HEK293T (cell line): ENCODE data around the gene MRPL44.

Experiments used
- ARNT ChIP-seq: fragments of 450-650 bp; IDR thresholded peaks from 2 replicates; pipeline ENCODE4 v1.6.1; 2017; ENCODE audit warnings: mild to moderate bottlenecking
- BHLHE40 ChIP-seq: fragments of 450-650 bp; IDR thresholded peaks from 2 replicates; pipeline ENCODE4 v1.6.1; 2016; ENCODE audit warnings: mild to moderate bottlenecking, moderate library complexity, borderline replicate concordance
- CTBP1 ChIP-seq: fragments of 450-650 bp; IDR thresholded peaks from 2 replicates; pipeline ENCODE4 v1.6.1; 2016; ENCODE audit warnings: borderline replicate concordance
- ELF4 ChIP-seq: fragments of 450-650 bp; IDR thresholded peaks from 2 replicates; pipeline ENCODE4 v1.6.1; 2017; ENCODE audit warnings: antibody characterized with exemption
- HDGF ChIP-seq: fragments of 450-650 bp; IDR thresholded peaks from 2 replicates; pipeline ENCODE4 v1.6.1; 2017; ENCODE audit warnings: antibody characterized with exemption, borderline replicate concordance
- L3MBTL2 ChIP-seq: fragments of 450-650 bp; conservative IDR thresholded peaks from 2 replicates; pipeline ENCODE4 v1.6.1; 2016; ENCODE audit warnings: mild to moderate bottlenecking
- SP1 ChIP-seq: fragments of 450-650 bp; IDR thresholded peaks from 2 replicates; pipeline ENCODE4 v1.6.1; 2017
- SUZ12 ChIP-seq: fragments of 450-650 bp; IDR thresholded peaks from 2 replicates; pipeline ENCODE4 v1.6.1; 2016; ENCODE audit warnings: mild to moderate bottlenecking
- ZNF384 ChIP-seq: fragments of 450-650 bp; IDR thresholded peaks from 2 replicates; pipeline ENCODE4 v1.6.1; 2016
- TF ChIP-seq, protein P1 (sequence below): fragments of 450-650 bp; IDR thresholded peaks from 2 replicates; pipeline ENCODE4 v1.6.1; 2016

DNA sequence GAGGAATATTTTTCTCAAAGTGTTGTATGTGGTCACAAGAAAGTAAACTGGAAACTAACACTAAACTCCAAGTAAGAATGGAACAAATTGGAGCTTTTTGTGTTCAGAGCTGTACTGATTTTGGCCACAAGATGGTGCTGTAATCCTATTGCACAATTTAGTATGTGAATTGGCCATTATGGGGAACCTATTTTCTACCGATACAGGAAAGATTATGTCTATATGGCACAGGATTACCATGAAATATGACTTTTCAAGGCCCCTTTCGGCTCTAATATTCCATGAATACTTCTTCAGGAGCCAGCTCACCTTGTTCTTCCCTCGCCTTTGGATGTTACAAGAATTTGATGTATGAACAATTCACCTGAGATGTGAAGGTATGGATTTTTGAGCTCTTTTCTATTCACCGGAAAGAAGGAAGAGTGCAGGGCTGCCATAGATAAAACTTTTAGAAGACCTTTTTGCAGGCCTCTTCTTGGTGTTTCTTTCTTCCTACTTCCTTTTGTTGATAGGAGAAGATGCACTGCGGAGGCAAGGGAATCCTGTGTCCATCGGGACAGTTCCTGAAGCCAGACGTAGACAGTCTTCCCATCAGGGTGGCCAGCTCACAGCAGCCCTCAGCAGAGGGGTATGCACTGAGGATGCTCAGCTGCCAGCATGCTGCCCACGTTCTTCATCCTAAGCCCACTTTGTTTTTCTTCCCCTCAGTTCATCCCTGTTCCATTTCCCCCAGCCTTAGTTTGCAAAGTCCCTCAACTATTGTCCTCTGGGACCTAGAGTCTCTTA, 13.3 kb downstream of the MRPL44 start:
- TF ChIP-seq HDGF = no peak
- TF ChIP-seq BHLHE40 = no peak
- no peak for TF ChIP-seq L3MBTL2
- TF ChIP-seq, protein P1, sequence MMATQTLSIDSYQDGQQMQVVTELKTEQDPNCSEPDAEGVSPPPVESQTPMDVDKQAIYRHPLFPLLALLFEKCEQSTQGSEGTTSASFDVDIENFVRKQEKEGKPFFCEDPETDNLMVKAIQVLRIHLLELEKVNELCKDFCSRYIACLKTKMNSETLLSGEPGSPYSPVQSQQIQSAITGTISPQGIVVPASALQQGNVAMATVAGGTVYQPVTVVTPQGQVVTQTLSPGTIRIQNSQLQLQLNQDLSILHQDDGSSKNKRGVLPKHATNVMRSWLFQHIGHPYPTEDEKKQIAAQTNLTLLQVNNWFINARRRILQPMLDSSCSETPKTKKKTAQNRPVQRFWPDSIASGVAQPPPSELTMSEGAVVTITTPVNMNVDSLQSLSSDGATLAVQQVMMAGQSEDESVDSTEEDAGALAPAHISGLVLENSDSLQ = no peak
- no peak for TF ChIP-seq SP1
- TF ChIP-seq ELF4 = no peak
- no peak for TF ChIP-seq ARNT
- no peak for TF ChIP-seq ZNF384
- TF ChIP-seq SUZ12 = no peak
- TF ChIP-seq CTBP1 = no peak
